Retina (tissue), 1 donor: ENCODE results near the gene EXOC6.
"Not testable (repeated sequence)": the region's sequence is repeated elsewhere in the genome, so short reads cannot be mapped to it uniquely, and the experiment has no call there.

Experiments
- DNase-seq: peaks from one replicate; pipeline ENCODE4 v3.0.0-alpha.2; 2016

EXOC6 gene

GRCh38 chr10:93081834-93082233, 233.5 kb downstream of the EXOC6 start:
- no peak for DNase-seq

GRCh38 chr10:93083743-93084539, 235.6 kb downstream of the EXOC6 start:
- no peak for DNase-seq

- no peak for DNase-seq
These were observed 237.0 kb downstream of the EXOC6 start for GRCh38 chr10:93085272-93085859.

GRCh38 chr10:93086289-93086688, 238.0 kb downstream of the EXOC6 start:
- DNase-seq, result no peak

GRCh38 chr10:93087846-93088245, 239.5 kb downstream of the EXOC6 start:
- no peak for DNase-seq

GRCh38 chr10:93088466-93088865, 240.1 kb downstream of the EXOC6 start:
- DNase-seq, result no peak

- DNase-seq, result no peak
These were observed 242.3 kb downstream of the EXOC6 start for GRCh38 chr10:93090619-93091018.

GRCh38 chr10:93091960-93092359, 243.6 kb downstream of the EXOC6 start:
- no peak for DNase-seq

- DNase-seq, result no peak
These were observed 246.9 kb downstream of the EXOC6 start for GRCh38 chr10:93095225-93095624.

GRCh38 chr10:93096901-93097300, 248.6 kb downstream of the EXOC6 start:
- no peak for DNase-seq

- no peak for DNase-seq
These were observed 249.1 kb downstream of the EXOC6 start for GRCh38 chr10:93097386-93097785.

- DNase-seq, result no peak
These were observed 250.5 kb downstream of the EXOC6 start for GRCh38 chr10:93098816-93099215.

- DNase-seq, result no peak
These were observed 251.3 kb downstream of the EXOC6 start for GRCh38 chr10:93099670-93100069.

- DNase-seq, result not testable (repeated sequence)
These were observed 252.8 kb downstream of the EXOC6 start for GRCh38 chr10:93101148-93101547.

- DNase-seq, result no peak
These were observed 255.6 kb downstream of the EXOC6 start for GRCh38 chr10:93103953-93104352.

- no peak for DNase-seq
These were observed 258.3 kb downstream of the EXOC6 start for GRCh38 chr10:93106631-93107072.
